ENCODE results near the gene NEK11.

Gene NEK11

GRCh38 chr3:131216330-131216729 is 189.7 kb downstream of the NEK11 start:
- H3K4me3 ChIP-seq (ENCODE audit: low read depth, low read length): no peak overlapping the region
- DNase-seq (ENCODE audit: low read depth): no peak
- TF ChIP-seq CTCF (IDR thresholded peaks at IDR 0.05; ENCODE audit: insufficient read depth, low read depth, low read length, missing control alignments): no peak

- no peak overlapping the region for H3K4me3 ChIP-seq (ENCODE audit: low read depth, low read length)
- TF ChIP-seq CTCF (IDR thresholded peaks at IDR 0.05; ENCODE audit: insufficient read depth, low read depth, low read length, missing control alignments): no peak
- DNase-seq (ENCODE audit: low read depth): no peak
These were observed 190.1 kb downstream of the NEK11 start for GRCh38 chr3:131216801-131217200.

GRCh38 chr3:131217296-131217741 is 190.6 kb downstream of the NEK11 start:
- TF ChIP-seq CTCF (IDR thresholded peaks at IDR 0.05; ENCODE audit: insufficient read depth, low read depth, low read length, missing control alignments): no peak
- no peak for DNase-seq (ENCODE audit: low read depth)
- H3K4me3 ChIP-seq (ENCODE audit: low read depth, low read length): no peak overlapping the region

- DNase-seq (ENCODE audit: low read depth): no peak
- TF ChIP-seq CTCF (IDR thresholded peaks at IDR 0.05; ENCODE audit: insufficient read depth, low read depth, low read length, missing control alignments): no peak
- no peak overlapping the region for H3K4me3 ChIP-seq (ENCODE audit: low read depth, low read length)
These were observed 191.5 kb downstream of the NEK11 start for GRCh38 chr3:131218196-131218595.

- TF ChIP-seq CTCF (IDR thresholded peaks at IDR 0.05; ENCODE audit: insufficient read depth, low read depth, low read length, missing control alignments): no peak
- no peak for DNase-seq (ENCODE audit: low read depth)
- no peak overlapping the region for H3K4me3 ChIP-seq (ENCODE audit: low read depth, low read length)
These were observed 195.1 kb downstream of the NEK11 start for GRCh38 chr3:131221731-131222130.

GRCh38 chr3:131222599-131222998 is 195.9 kb downstream of the NEK11 start:
- DNase-seq (ENCODE audit: low read depth): no peak
- H3K4me3 ChIP-seq (ENCODE audit: low read depth, low read length): no peak overlapping the region
- TF ChIP-seq CTCF (IDR thresholded peaks at IDR 0.05; ENCODE audit: insufficient read depth, low read depth, low read length, missing control alignments): no peak

Measured in GM12865 (cell line).